Ramos (cell line): Measurements from ENCODE around the gene FOXL3.
"Not testable (repeated sequence)": the region's sequence is repeated elsewhere in the genome, so short reads cannot be mapped to it uniquely, and the experiment has no call there.

ENCODE experiments used
- in situ Hi-C: fragments of 300-500 bp; cut with MboI; formaldehyde crosslinking; loops from one replicate; pipeline ENCODE4 v1.14.3; 2022; ENCODE audit warnings: low sequenced_read_pairs; ENCODE audit not compliant: unreplicated experiment

Gene FOXL3

GRCh38 chr7:285731-286130 lies 4.2 kb upstream of the FOXL3 start:
- in situ Hi-C loops, result no loop called here

GRCh38 chr7:286266-286665 lies 3.7 kb upstream of the FOXL3 start:
- in situ Hi-C loops, result no loop called here

GRCh38 chr7:288671-289101 lies 1.3 kb upstream of the FOXL3 start:
- in situ Hi-C loops, result no loop called here

GRCh38 chr7:289209-289755 lies 688 bp upstream of the FOXL3 start:
- in situ Hi-C loops, result no loop called here

- in situ Hi-C loops, result no loop called here
These were observed 793 bp downstream of the FOXL3 start for GRCh38 chr7:290554-291372.

- in situ Hi-C loops, result no loop called here
These were observed 1.6 kb downstream of the FOXL3 start for GRCh38 chr7:291373-292092.

GRCh38 chr7:292226-292625 lies 2.3 kb downstream of the FOXL3 start:
- in situ Hi-C loops, result no loop called here

- in situ Hi-C loops, result no loop called here
These were observed 2.9 kb downstream of the FOXL3 start for GRCh38 chr7:292826-293225.

GRCh38 chr7:293681-294439 lies 3.9 kb downstream of the FOXL3 start:
- in situ Hi-C loops, result no loop called here

GRCh38 chr7:294440-295154 lies 4.6 kb downstream of the FOXL3 start:
- in situ Hi-C loops, result no loop called here

- in situ Hi-C loops, result no loop called here
These were observed 5.5 kb downstream of the FOXL3 start for GRCh38 chr7:295155-296154.

GRCh38 chr7:296373-296945 lies 6.5 kb downstream of the FOXL3 start:
- in situ Hi-C loops, result no loop called here

GRCh38 chr7:297141-297540 lies 7.2 kb downstream of the FOXL3 start:
- in situ Hi-C loops, result not testable (repeated sequence)

- in situ Hi-C loops, result no loop called here
These were observed 7.8 kb downstream of the FOXL3 start for GRCh38 chr7:297611-298374.

- in situ Hi-C loops, result no loop called here
These were observed 8.4 kb downstream of the FOXL3 start for GRCh38 chr7:298375-298702.

- in situ Hi-C loops, result no loop called here
These were observed 8.8 kb downstream of the FOXL3 start for GRCh38 chr7:298743-299142.

- in situ Hi-C loops, result no loop called here
These were observed 9.2 kb downstream of the FOXL3 start for GRCh38 chr7:299169-299568.

GRCh38 chr7:299628-300027 lies 9.7 kb downstream of the FOXL3 start:
- in situ Hi-C loops, result no loop called here
